Subcutaneous adipose tissue (tissue), 4 donors: ENCODE measurements around the gene ANKRD13C. TPM values are rescaled to one million over a fixed set of nuclear protein-coding genes. Genes with fewer than 3 reads are reported as not detected.

Source experiments
- CTCF ChIP-seq: fragments of 450-650 bp; IDR thresholded peaks from one replicate; pipeline ENCODE4 v1.5.1; 2016; ENCODE audit warnings: low read depth, mild to moderate bottlenecking, control low read depth, antibody characterized with exemption, moderate library complexity
- total RNA-seq, 4 donors: library from RNA; depleted of rRNA; stranded (reverse); fragments of >200 nt; gene quantifications; one replicate each; pipeline ENCODE4 v1.1.0, GENCODE V29; 2016

Gene ANKRD13C
- total RNA-seq, 4 donors from 2014 or later, result 19.4 to 26.4 (median 24.4) TPM

- TF ChIP-seq CTCF, result no peak
Observed at GRCh38 chr1:70353601-70354331, 756 bp downstream of the ANKRD13C start.

DNA sequence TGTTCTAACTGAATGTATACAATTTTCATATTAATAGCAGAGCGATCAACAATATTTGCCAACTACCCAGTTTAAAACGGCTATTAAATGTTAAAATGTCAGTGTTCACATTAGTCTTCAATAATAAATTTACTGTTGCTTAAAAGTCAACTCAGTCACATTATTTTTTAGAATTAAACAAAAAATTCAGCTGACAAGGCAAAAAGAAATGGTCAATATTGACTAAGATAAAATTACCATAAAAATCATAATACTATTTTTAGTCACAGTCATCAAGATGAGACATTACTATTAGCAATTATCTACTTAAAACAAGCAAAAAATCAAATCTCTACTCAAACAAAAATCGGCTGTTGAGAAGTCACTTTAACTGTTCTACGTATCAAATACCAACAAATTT is 1.5 kb downstream of the ANKRD13C start:
- no peak for TF ChIP-seq CTCF

GRCh38 chr1:70348399-70349165 is 5.9 kb downstream of the ANKRD13C start:
- no peak for TF ChIP-seq CTCF

GRCh38 chr1:70336050-70336449 is 18.5 kb downstream of the ANKRD13C start:
- TF ChIP-seq CTCF, result no peak

- TF ChIP-seq CTCF, result no peak
Observed at GRCh38 chr1:70334436-70334835, 20.1 kb downstream of the ANKRD13C start.

GRCh38 chr1:70333245-70333644 is 21.3 kb downstream of the ANKRD13C start:
- TF ChIP-seq CTCF, result no peak

DNA sequence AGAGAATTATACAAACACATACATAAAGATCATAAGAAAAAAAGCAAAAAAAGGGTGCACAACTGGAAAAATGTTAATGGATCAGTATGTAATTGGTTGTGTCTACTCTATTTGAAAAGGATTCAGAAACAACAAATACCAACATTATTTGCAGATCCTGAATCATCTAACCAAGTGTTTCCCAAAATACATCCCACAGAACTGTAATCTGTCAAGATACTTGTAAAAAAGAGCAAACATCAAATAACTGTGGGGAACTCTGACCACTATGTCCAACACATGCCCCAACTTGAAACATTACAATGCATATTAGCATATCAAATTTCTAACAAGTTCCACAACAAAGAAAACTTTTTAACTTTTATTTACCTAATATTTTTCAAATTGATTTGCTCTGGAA is 22.6 kb downstream of the ANKRD13C start:
- TF ChIP-seq CTCF, result no peak
